ENCODE data around the gene CARD8. TPM values are rescaled to one million over a fixed set of nuclear protein-coding genes. Genes with fewer than 3 reads are reported as not detected.

CARD8 gene
- total and polyA plus RNA-seq, 2 donors = 29.0 to 81.3 TPM

GRCh38 chr19:48190885-48191284 lies 64.8 kb downstream of the CARD8 start:
- Histone ChIP-seq H3K27ac (ENCODE audit: low read depth) (no peak overlapping the region), H3K4me1 (ENCODE audit: insufficient read depth) (no peaks in the 10 kb centered on the region), H3K4me3 (ENCODE audit: low read depth, low read length) (no peak overlapping the region), H3K36me3 (ENCODE audit: insufficient read depth) (no peaks in the 10 kb centered on the region)
- DNase-seq (ENCODE audit: extremely low spot score) = no peak
- WGBS = 96% methylated on average over 3 of the region's 3 CpGs

DNA sequence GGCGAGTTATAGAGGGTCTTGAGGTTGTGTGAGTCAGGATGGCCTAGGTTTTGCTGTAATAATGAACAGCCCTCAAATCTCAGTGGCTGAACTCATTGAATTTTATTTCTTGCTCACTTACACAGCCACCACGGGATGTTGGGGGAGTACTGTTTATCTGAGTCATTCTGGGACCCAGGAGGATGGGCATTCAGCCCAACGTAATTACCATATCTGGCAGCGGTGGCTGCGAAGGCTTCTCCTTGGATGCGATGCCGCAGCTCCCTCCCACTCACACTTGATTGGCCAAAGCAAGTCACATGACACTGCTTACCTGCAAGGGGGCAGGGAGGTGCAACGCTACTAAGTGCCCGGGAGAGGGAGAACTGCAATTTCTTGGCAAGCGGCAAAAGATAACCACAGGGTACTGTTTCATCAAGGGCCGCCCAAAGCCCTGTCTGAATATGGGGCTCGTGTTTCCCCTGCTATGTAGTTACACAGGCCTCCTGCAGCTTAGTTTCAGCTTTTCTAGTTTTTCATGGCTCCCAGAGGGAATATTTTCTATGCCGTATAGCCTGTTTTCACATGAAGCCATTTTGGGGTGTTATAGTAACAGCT lies 65.3 kb downstream of the CARD8 start:
- Histone ChIP-seq H3K4me1 (ENCODE audit: insufficient read depth) (no peaks in the 10 kb centered on the region), H3K4me3 (ENCODE audit: low read depth, low read length) (no peak overlapping the region), H3K27ac (ENCODE audit: low read depth) (no peak overlapping the region), H3K36me3 (ENCODE audit: insufficient read depth) (no peaks in the 10 kb centered on the region)
- 75% methylated on average over 13 of the region's 13 CpGs for WGBS
- no peak for DNase-seq (ENCODE audit: extremely low spot score)

GRCh38 chr19:48186541-48186991 lies 69.1 kb downstream of the CARD8 start:
- H3K4me3 ChIP-seq (ENCODE audit: low read depth, low read length) = no peak overlapping the region
- 83% methylated on average over 8 of the region's 8 CpGs for WGBS
- H3K36me3 ChIP-seq (ENCODE audit: insufficient read depth) = no peaks in the 10 kb centered on the region
- no peak for DNase-seq (ENCODE audit: extremely low spot score)
- H3K27ac ChIP-seq (ENCODE audit: low read depth) = no peak overlapping the region
- no peaks in the 10 kb centered on the region for H3K4me1 ChIP-seq (ENCODE audit: insufficient read depth)

GRCh38 chr19:48186015-48186414 lies 69.7 kb downstream of the CARD8 start:
- Histone ChIP-seq H3K4me1 (ENCODE audit: insufficient read depth) (no peaks in the 10 kb centered on the region), H3K36me3 (ENCODE audit: insufficient read depth) (no peaks in the 10 kb centered on the region), H3K27ac (ENCODE audit: low read depth) (no peak overlapping the region), H3K4me3 (ENCODE audit: low read depth, low read length) (no peak overlapping the region)
- 92% methylated on average over 5 of the region's 5 CpGs for WGBS
- no peak for DNase-seq (ENCODE audit: extremely low spot score)

GRCh38 chr19:48183356-48183755 lies 72.4 kb downstream of the CARD8 start:
- no peak overlapping the region for H3K27ac ChIP-seq (ENCODE audit: low read depth)
- H3K4me1 ChIP-seq (ENCODE audit: insufficient read depth) = no peaks in the 10 kb centered on the region
- no peak for DNase-seq (ENCODE audit: extremely low spot score)
- WGBS = 94% methylated on average over 9 of the region's 9 CpGs
- no peak overlapping the region for H3K4me3 ChIP-seq (ENCODE audit: low read depth, low read length)
- no peaks in the 10 kb centered on the region for H3K36me3 ChIP-seq (ENCODE audit: insufficient read depth)

- no peak for DNase-seq (ENCODE audit: extremely low spot score)
- H3K36me3 ChIP-seq (ENCODE audit: insufficient read depth) = no peaks in the 10 kb centered on the region
- no peak overlapping the region for H3K4me3 ChIP-seq (ENCODE audit: low read depth, low read length)
- WGBS = 95% methylated on average over 38 of the region's 38 CpGs
- H3K27ac ChIP-seq (ENCODE audit: low read depth) = no peak overlapping the region
- H3K4me1 ChIP-seq (ENCODE audit: insufficient read depth) = no peaks in the 10 kb centered on the region
These were observed 73.3 kb downstream of the CARD8 start for GRCh38 chr19:48182434-48182833.

GRCh38 chr19:48181505-48181904 lies 74.2 kb downstream of the CARD8 start:
- H3K4me1 ChIP-seq (ENCODE audit: insufficient read depth) = no peaks in the 10 kb centered on the region
- no peaks in the 10 kb centered on the region for H3K36me3 ChIP-seq (ENCODE audit: insufficient read depth)
- H3K27ac ChIP-seq (ENCODE audit: low read depth) = no peak overlapping the region
- no peak overlapping the region for H3K4me3 ChIP-seq (ENCODE audit: low read depth, low read length)
- no peak for DNase-seq (ENCODE audit: extremely low spot score)
- 94% methylated on average over 5 of the region's 5 CpGs for WGBS

- H3K4me3 ChIP-seq (ENCODE audit: low read depth, low read length) = no peak overlapping the region
- no peaks in the 10 kb centered on the region for H3K4me1 ChIP-seq (ENCODE audit: insufficient read depth)
- WGBS = 94% methylated on average over 3 of the region's 3 CpGs
- H3K36me3 ChIP-seq (ENCODE audit: insufficient read depth) = peaks cover 3% of the 10 kb centered on the region
- H3K27ac ChIP-seq (ENCODE audit: low read depth) = no peak overlapping the region
- DNase-seq (ENCODE audit: extremely low spot score) = no peak
These were observed 79.5 kb downstream of the CARD8 start for GRCh38 chr19:48176226-48176625.

GRCh38 chr19:48175578-48175977 lies 80.1 kb downstream of the CARD8 start:
- WGBS = 94% methylated on average over 10 of the region's 10 CpGs
- H3K27ac ChIP-seq (ENCODE audit: low read depth) = no peak overlapping the region
- DNase-seq (ENCODE audit: extremely low spot score) = no peak
- H3K4me1 ChIP-seq (ENCODE audit: insufficient read depth) = no peaks in the 10 kb centered on the region
- H3K4me3 ChIP-seq (ENCODE audit: low read depth, low read length) = no peak overlapping the region
- H3K36me3 ChIP-seq (ENCODE audit: insufficient read depth) = peaks cover 3% of the 10 kb centered on the region

DNA sequence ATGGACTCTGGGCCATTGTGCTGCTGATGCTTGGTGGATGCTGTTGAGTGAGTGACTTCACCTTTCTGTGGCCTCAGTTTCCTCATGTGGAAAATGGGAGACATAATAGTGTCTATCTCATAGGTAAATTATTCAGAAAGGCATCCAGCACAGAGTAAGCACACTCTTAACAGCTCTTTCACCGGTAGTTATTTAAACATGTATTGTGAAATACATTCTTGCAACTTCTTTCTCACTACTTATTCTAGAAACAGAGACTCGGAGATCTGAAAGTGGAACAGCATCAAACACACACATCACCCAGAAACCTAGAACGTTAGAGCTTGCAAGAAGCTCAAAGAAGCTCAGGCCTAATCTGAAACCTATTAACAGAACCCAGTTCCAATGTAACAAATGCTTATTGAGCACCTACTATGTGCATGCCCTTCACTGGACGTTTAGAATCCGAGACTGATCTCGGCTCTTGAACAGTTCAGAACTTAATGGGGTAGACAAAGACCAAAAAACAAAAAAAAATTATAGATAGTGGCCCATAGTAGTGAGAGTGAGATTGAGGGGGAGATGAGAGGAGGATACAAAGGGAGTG lies 81.2 kb downstream of the CARD8 start:
- no peak for DNase-seq (ENCODE audit: extremely low spot score)
- Histone ChIP-seq H3K36me3 (ENCODE audit: insufficient read depth) (peaks cover 3% of the 10 kb centered on the region), H3K4me3 (ENCODE audit: low read depth, low read length) (no peak overlapping the region), H3K27ac (ENCODE audit: low read depth) (no peak overlapping the region), H3K4me1 (ENCODE audit: insufficient read depth) (no peaks in the 10 kb centered on the region)
- 93% methylated on average over 6 of the region's 6 CpGs for WGBS

- H3K27ac ChIP-seq (ENCODE audit: low read depth) = no peak overlapping the region
- peaks cover 3% of the 10 kb centered on the region for H3K36me3 ChIP-seq (ENCODE audit: insufficient read depth)
- no peak overlapping the region for H3K4me3 ChIP-seq (ENCODE audit: low read depth, low read length)
- DNase-seq (ENCODE audit: extremely low spot score) = no peak
- 75% methylated on average over 37 of the region's 37 CpGs for WGBS
- no peaks in the 10 kb centered on the region for H3K4me1 ChIP-seq (ENCODE audit: insufficient read depth)
These were observed 84.0 kb downstream of the CARD8 start for GRCh38 chr19:48171710-48172109.

DNA sequence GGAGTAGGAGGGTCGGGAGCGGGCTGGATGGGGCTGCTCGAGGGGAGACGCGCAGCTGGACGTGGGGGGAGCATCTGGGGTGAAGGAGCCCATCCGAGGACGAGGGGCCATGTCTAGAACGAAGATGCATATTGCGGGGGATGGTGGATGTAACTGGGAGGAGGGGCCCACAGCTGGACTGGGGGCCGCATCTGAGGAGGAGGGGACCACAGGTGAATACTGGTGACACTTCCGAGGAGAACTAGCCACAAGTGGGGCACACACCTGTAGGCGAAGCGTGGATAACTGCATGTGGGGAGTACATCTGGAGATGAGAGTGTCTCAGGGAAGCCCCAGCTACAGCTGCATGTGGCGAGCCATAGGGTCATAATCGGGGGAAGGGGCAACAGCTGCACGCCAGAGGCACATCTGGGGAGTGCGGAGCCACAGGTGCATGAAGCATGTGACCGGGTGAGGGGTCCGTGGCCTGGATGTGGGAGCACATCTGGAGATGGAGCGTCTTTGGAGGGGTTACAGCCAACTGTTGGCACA lies 84.8 kb downstream of the CARD8 start:
- no peak for DNase-seq (ENCODE audit: extremely low spot score)
- WGBS = 2% methylated on average over 21 of the region's 21 CpGs
- Histone ChIP-seq H3K4me1 (ENCODE audit: insufficient read depth) (no peaks in the 10 kb centered on the region), H3K27ac (ENCODE audit: low read depth) (peak overlapping the region; percentile 4), H3K4me3 (ENCODE audit: low read depth, low read length) (peak overlapping the region; percentile 74), H3K36me3 (ENCODE audit: insufficient read depth) (peaks cover 3% of the 10 kb centered on the region)

- under 1% methylated on average over 82 of the region's 82 CpGs for WGBS
- peak; percentile 90 for DNase-seq (ENCODE audit: extremely low spot score)
These were observed 85.5 kb downstream of the CARD8 start, which contains the start of the genes LIG1 and ZSWIM9 for GRCh38 chr19:48169939-48170803. LIG1 (minus strand) TSS chr19:48170344; CDS start chr19:48165566, 4,778 bp downstream. ZSWIM9 (plus strand) TSS chr19:48170680; CDS start chr19:48171803, 1,123 bp downstream.

More at GRCh38 chr19:48169939-48170803, 85.5 kb downstream of the CARD8 start, which contains the start of the genes LIG1 and ZSWIM9:
- H3K27ac ChIP-seq (ENCODE audit: low read depth) = peak within 1 kb of the TSS; percentile 83
- peak within 1 kb of the TSS; percentile 74 for H3K4me3 ChIP-seq (ENCODE audit: low read depth, low read length)
- H3K4me1 ChIP-seq (ENCODE audit: insufficient read depth) = no peaks in the 10 kb centered on the region
- H3K36me3 ChIP-seq (ENCODE audit: insufficient read depth) = peaks cover 3% of the 10 kb centered on the region

Data from urinary bladder (tissue), 4 donors.